ENCODE results near the gene MROH2B.
A peak's percentile ranks its signal among the peaks of the same experiment; 100 is the strongest.

MROH2B gene

GRCh38 chr5:41009232-41009631 lies 61.9 kb downstream of the MROH2B start:
- TF ChIP-seq CREB5 (CRISPR knock-in tag; IDR thresholded peaks at IDR 0.05; ENCODE audit: low read depth) (no peak), OSR1 (CRISPR knock-in tag; IDR thresholded peaks at IDR 0.05) (no peak), ZFP3 (CRISPR knock-in tag; IDR thresholded peaks at IDR 0.05) (0 out of 2 replicates have a peak, but pooled peaks have one; percentile 18), TCF4 (CRISPR knock-in tag; IDR thresholded peaks at IDR 0.05; ENCODE audit: borderline replicate concordance) (peak; percentile 34; the same call in 1 of the 2 replicates)
- ATAC-seq = no peak

- TF ChIP-seq BACH2 (CRISPR knock-in tag; IDR thresholded peaks at IDR 0.05; ENCODE audit: borderline replicate concordance) (no peak), ZC3H10 (CRISPR knock-in tag; IDR thresholded peaks at IDR 0.05) (no peak), CSRNP3 (CRISPR knock-in tag; IDR thresholded peaks at IDR 0.05) (no peak), PPARA (CRISPR knock-in tag; IDR thresholded peaks at IDR 0.05; ENCODE audit: borderline replicate concordance) (no peak), TOX (CRISPR knock-in tag; IDR thresholded peaks at IDR 0.05; ENCODE audit: borderline replicate concordance) (no peak), TCF4 (CRISPR knock-in tag; IDR thresholded peaks at IDR 0.05; ENCODE audit: borderline replicate concordance) (no peak), ZNF565 (CRISPR knock-in tag; conservative IDR thresholded peaks at IDR 0.05; ENCODE audit: low read depth) (no peak), ESRRG (CRISPR knock-in tag; IDR thresholded peaks at IDR 0.05) (no peak), POU6F1 (CRISPR knock-in tag; IDR thresholded peaks at IDR 0.05; ENCODE audit: borderline replicate concordance, low read depth) (no peak), ZFP30 (CRISPR knock-in tag; IDR thresholded peaks at IDR 0.05) (no peak)
- no peak for ATAC-seq
These were observed 66.2 kb downstream of the MROH2B start for GRCh38 chr5:41004931-41005330.

- no peak for TF ChIP-seq POU6F1 (CRISPR knock-in tag; IDR thresholded peaks at IDR 0.05; ENCODE audit: borderline replicate concordance, low read depth)
- no peak for TF ChIP-seq CSDC2 (CRISPR knock-in tag; IDR thresholded peaks at IDR 0.05)
- no peak for TF ChIP-seq PATZ1 (CRISPR knock-in tag; IDR thresholded peaks at IDR 0.05; ENCODE audit: borderline replicate concordance)
- TF ChIP-seq ARNTL (CRISPR knock-in tag; IDR thresholded peaks at IDR 0.05; ENCODE audit: borderline replicate concordance, low read depth) = no peak
- no peak for TF ChIP-seq CREB5 (CRISPR knock-in tag; IDR thresholded peaks at IDR 0.05; ENCODE audit: low read depth)
- no peak for TF ChIP-seq RARB (CRISPR knock-in tag; IDR thresholded peaks at IDR 0.05)
- no peak for TF ChIP-seq ZNF8 (CRISPR knock-in tag; IDR thresholded peaks at IDR 0.05)
- no peak for TF ChIP-seq ZNF70 (CRISPR knock-in tag; IDR thresholded peaks at IDR 0.05)
- TF ChIP-seq TSHZ2 (CRISPR knock-in tag; IDR thresholded peaks at IDR 0.05) = no peak
- no peak for TF ChIP-seq ZFP3 (CRISPR knock-in tag; IDR thresholded peaks at IDR 0.05)
- TF ChIP-seq TCF4 (CRISPR knock-in tag; IDR thresholded peaks at IDR 0.05; ENCODE audit: borderline replicate concordance) = no peak
- no peak for TF ChIP-seq SNAI2 (CRISPR knock-in tag; IDR thresholded peaks at IDR 0.05)
- ATAC-seq = no peak
These were observed 67.3 kb downstream of the MROH2B start for GRCh38 chr5:41003670-41004376.
